ENCODE measurements around the gene KIF26A.

Gene KIF26A

DNA sequence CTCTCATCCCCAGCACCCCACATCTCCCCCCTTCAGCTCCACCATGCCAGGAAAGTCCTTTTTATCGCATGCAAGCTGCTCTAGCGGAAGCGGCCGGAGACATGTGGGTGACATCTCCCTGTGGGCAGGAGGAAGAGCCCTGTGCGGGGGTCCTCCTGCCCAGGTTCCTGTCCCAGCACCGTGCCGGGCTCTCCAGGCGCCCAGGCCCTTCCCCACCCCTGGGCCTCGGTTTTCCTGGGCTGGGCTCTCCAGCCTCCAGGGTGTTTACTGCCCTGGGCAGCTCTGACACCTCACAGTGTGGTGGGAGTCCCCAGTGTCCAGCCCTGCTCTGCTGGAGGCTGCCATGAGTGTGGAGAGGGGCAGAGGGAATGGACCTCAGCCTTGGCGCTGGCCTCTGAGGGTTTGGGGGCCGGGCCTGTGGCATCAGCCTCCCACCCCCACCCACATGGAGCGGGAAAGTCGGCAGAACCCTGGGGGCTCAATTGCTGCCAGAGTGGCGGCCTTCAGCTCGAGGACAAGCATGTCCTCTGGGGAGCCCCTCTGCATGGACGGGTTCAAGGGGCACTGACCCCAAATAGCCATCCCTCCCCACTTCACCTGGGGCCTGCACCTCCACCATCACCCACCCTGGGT, 36.0 kb upstream of the KIF26A start:
- DNase-seq (ENCODE audit: low read depth) = no peak
- TF ChIP-seq, protein P1, sequence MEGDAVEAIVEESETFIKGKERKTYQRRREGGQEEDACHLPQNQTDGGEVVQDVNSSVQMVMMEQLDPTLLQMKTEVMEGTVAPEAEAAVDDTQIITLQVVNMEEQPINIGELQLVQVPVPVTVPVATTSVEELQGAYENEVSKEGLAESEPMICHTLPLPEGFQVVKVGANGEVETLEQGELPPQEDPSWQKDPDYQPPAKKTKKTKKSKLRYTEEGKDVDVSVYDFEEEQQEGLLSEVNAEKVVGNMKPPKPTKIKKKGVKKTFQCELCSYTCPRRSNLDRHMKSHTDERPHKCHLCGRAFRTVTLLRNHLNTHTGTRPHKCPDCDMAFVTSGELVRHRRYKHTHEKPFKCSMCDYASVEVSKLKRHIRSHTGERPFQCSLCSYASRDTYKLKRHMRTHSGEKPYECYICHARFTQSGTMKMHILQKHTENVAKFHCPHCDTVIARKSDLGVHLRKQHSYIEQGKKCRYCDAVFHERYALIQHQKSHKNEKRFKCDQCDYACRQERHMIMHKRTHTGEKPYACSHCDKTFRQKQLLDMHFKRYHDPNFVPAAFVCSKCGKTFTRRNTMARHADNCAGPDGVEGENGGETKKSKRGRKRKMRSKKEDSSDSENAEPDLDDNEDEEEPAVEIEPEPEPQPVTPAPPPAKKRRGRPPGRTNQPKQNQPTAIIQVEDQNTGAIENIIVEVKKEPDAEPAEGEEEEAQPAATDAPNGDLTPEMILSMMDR (conservative IDR thresholded peaks at IDR 0.05; ENCODE audit: low read depth, low read length) = no peak
- no peak overlapping the region for H3K4me3 ChIP-seq (ENCODE audit: low read depth, low read length)

DNA sequence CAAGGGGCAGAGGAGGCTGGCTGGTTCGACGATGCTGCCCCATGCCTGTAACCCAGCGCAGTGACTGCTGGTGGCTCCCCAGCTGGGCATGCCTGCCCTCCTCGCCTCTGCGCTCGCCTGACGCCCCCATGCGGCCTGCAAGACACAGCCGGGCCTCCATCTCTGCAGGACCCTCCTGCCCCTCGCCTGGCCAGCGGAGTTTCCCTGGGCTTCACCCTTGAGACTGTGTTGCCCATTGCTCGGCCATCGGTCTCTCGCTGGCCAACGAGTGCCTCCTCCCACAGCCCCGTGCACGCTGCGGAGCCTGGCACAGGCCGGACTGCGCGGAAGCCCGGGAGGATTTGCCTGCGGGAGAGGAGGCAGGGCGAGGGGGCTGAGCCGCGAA, 35.3 kb upstream of the KIF26A start:
- TF ChIP-seq, protein P1 (conservative IDR thresholded peaks at IDR 0.05; ENCODE audit: low read depth, low read length) = no peak
- no peak overlapping the region for H3K4me3 ChIP-seq (ENCODE audit: low read depth, low read length)
- DNase-seq (ENCODE audit: low read depth) = no peak

DNA sequence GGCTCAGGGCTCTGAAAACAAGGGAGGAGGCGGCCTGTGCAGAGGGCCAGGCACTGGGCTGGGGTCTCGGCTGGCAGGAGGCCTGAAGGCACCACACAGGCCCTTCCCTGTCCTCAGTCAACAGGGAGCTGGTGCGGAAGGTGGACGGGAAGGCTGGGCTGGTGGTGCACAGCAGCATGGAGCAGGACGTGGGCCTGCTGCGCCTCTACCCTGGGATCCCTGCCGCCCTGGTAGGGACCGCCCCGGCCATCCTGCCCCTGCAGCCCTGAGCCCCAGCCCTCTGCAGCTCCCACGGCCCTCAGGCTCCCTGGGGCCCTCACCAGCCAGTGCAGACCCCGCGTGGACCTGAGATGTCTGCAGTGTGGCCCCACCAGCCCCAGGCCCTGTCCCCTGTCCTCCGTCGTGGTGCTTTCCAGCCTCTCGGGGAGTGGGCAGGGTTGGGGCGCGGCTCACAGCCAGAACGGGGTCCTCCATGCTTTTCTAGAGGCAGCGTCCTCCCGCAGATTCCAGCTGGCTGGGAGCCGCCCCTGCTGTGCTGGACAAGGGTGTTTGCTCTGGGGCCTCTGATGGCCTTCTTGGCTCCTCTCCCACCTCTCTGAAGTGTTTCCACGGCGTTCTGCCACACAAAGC, 34.8 kb upstream of the KIF26A start:
- TF ChIP-seq, protein P1 (conservative IDR thresholded peaks at IDR 0.05; ENCODE audit: low read depth, low read length) = no peak
- no peak overlapping the region for H3K4me3 ChIP-seq (ENCODE audit: low read depth, low read length)
- no peak for DNase-seq (ENCODE audit: low read depth)

DNA sequence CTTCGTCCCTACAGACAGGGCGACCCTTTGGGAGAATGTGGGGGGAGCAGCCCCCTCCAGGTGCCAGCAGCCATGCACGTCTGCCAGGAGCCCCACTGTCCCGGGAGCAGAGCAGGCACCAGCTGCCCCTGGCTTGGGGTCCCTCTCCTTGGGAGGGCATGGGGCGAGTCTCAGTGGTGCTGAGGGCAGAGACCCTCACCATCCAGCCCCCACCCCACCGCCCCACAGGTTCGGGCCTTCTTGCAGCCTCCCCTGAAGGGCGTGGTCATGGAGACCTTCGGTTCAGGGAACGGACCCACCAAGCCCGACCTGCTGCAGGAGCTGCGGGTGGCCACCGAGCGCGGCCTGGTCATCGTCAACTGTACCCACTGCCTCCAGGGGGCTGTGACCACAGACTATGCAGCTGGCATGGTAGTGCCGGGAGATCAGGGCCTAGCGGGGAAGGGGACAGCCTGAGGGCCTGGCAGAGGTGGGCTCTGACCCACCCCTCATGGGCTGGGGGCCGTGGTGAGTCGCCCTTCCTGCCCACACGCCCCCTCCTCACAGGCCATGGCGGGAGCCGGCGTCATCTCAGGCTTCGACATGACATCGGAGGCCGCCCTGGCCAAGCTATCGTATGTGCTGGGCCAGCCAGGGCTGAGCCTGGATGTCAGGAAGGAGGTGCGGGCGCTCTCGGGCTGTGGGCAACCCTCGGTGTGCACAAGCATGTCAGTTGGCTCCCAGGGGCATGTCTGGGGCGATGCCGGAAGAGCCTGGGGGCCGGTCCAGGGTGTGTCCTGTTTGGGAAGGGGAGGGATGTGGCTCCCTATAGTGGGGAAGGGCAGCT, 34.1 kb upstream of the KIF26A start:
- no peak for DNase-seq (ENCODE audit: low read depth)
- TF ChIP-seq, protein P1 (conservative IDR thresholded peaks at IDR 0.05; ENCODE audit: low read depth, low read length) = no peak
- no peak overlapping the region for H3K4me3 ChIP-seq (ENCODE audit: low read depth, low read length)

GRCh38 chr14:104105071-104105821, 33.1 kb upstream of the KIF26A start:
- no peak for DNase-seq (ENCODE audit: low read depth)
- TF ChIP-seq, protein P1 (conservative IDR thresholded peaks at IDR 0.05; ENCODE audit: low read depth, low read length) = no peak
- H3K4me3 ChIP-seq (ENCODE audit: low read depth, low read length) = no peak overlapping the region

DNA sequence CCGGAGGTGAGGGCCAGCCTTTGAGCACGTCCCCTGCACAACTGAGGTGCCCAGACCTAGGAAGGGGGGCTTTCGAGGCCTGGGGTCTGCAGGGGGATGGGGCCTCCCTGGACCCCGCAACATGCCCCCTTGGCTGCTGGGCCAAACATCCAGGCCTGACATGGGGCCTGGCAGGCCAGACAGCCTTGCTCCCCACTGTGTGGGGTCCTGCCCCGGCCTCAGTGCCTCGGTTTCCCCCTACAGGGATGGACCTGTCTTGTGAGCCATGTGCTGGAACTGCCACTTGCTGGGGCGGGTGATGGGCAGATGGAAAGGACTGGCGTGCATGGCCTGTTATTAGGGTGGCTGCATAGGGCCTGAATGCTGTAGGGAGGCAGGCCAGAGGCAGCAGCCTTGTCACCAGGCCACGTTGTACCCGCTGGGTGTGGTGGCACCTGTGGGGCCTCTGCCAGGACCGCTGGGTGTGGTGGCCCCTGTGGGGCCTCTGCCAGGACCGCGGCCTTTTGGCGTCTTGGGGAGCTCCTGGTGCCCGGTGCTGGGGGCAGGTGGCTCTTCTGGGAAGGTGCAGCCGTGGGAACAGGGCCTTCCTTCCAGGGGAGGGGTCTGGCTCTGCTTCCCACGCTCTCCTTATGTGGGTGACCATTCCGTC, 32.4 kb upstream of the KIF26A start:
- TF ChIP-seq, protein P1 (conservative IDR thresholded peaks at IDR 0.05; ENCODE audit: low read depth, low read length) = no peak
- no peak for DNase-seq (ENCODE audit: low read depth)
- no peak overlapping the region for H3K4me3 ChIP-seq (ENCODE audit: low read depth, low read length)

Measured in choroid plexus epithelial cell (primary cell).